H1 (cell line): ENCODE measurements around the gene ANKS1B.

Experiments
- CHD2 ChIP-seq: IDR thresholded peaks from 2 replicates; pipeline ENCODE4 v1.6.1; 2012; ENCODE audit warnings: low read length, improper control_type of control experiment
- EZH2 ChIP-seq: fragments of 200-600 bp; sonication (generic); IDR thresholded peaks from 2 replicates; pipeline ENCODE4 v1.7.1; 2012; ENCODE audit warnings: low read depth, mild to moderate bottlenecking, moderate library complexity, low read length, inconsistent platforms; ENCODE audit not compliant: severe bottlenecking
- POLR2A ChIP-seq, 2 experiments: IDR thresholded peaks; 1 replicate in 1 of 2; 2 replicates in 1 of 2; pipeline ENCODE4 v1.6.1; 2011; ENCODE audit warnings: low read depth in 2 of 2, low read length in 2 of 2, mild to moderate bottlenecking in 2 of 2; ENCODE audit errors: control extremely low read depth in 1 of 2
- YY1 ChIP-seq: IDR thresholded peaks from 2 replicates; pipeline ENCODE4 v1.6.1; 2011; ENCODE audit warnings: low read depth, mild to moderate bottlenecking, low read length
- TF ChIP-seq, protein P1 (sequence below), 3 experiments: IDR thresholded peaks; 1 replicate in 2 of 3; 2 replicates in 1 of 3; pipeline versions ENCODE4 v1.5.1 to v1.6.1; 2011; ENCODE audit warnings: low read length in 3 of 3, mild to moderate bottlenecking in 3 of 3, inconsistent platforms in 2 of 3, low read depth in 1 of 3, moderate library complexity in 1 of 3; ENCODE audit not compliant: insufficient read depth in 1 of 3; ENCODE audit errors: control extremely low read depth in 1 of 3

DNA sequence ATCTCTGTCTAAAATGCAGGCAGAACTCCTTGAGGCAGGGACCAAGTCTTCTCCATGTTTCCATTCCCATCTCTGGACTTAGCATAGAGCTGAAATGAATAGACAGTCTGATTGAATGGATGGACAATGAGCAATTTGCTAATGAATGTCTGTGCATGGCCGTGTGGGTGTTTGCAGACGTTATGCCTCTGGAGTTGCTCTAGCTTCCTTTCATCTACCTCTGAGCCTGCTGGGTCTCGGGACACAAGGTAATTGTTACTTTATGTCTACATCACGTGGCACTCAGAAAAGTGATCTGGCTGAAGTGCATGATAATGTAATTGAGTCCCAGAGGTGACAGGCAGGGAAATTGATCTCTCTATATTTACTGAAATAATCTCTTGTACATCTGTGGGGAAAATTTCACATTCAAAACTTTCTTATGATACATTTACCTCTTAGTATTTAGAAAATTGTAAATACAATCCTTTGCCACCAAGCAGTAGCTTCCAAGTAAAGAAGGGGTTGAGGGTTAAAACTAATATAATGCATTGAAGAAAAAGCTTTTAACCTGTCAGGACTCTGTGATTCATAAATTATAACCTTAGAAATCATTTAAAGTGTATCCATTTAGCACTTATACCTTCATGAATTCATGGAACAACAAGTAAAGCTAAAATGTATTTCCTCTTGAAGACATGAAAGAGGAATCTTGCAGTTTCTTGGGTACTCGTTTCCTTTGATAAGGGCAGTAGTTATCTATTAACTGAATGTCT, 915.6 kb downstream of the ANKS1B start:
- no peak for TF ChIP-seq EZH2
- TF ChIP-seq, protein P1, sequence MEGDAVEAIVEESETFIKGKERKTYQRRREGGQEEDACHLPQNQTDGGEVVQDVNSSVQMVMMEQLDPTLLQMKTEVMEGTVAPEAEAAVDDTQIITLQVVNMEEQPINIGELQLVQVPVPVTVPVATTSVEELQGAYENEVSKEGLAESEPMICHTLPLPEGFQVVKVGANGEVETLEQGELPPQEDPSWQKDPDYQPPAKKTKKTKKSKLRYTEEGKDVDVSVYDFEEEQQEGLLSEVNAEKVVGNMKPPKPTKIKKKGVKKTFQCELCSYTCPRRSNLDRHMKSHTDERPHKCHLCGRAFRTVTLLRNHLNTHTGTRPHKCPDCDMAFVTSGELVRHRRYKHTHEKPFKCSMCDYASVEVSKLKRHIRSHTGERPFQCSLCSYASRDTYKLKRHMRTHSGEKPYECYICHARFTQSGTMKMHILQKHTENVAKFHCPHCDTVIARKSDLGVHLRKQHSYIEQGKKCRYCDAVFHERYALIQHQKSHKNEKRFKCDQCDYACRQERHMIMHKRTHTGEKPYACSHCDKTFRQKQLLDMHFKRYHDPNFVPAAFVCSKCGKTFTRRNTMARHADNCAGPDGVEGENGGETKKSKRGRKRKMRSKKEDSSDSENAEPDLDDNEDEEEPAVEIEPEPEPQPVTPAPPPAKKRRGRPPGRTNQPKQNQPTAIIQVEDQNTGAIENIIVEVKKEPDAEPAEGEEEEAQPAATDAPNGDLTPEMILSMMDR (IDR thresholded peaks at IDR 0.05; ENCODE audit: control extremely low read depth in 1 of 3, insufficient read depth in 1 of 3, low read depth in 1 of 3, low read length in 3 of 3): no peak
- no peak for TF ChIP-seq YY1
- TF ChIP-seq CHD2: no peak
- TF ChIP-seq POLR2A (IDR thresholded peaks at IDR 0.05; ENCODE audit: control extremely low read depth in 1 of 2, low read depth in 2 of 2, low read length in 2 of 2): no peak
